A673 (cell line): ENCODE results near the gene SPPL2B.

ENCODE experiments used
- EZH2 ChIP-seq: fragments of 200-600 bp; sonication (generic); IDR thresholded peaks from 2 replicates; pipeline ENCODE4 v1.6.1; 2017; ENCODE audit warnings: borderline replicate concordance, low read depth, mild to moderate bottlenecking, mixed read lengths, antibody characterized with exemption, low read length; ENCODE audit not compliant: poor library complexity, severe bottlenecking
- TF ChIP-seq, protein P1 (sequence below): fragments of 300-800, 200-600 bp; sonication (generic); conservative IDR thresholded peaks from 2 replicates; pipeline ENCODE4 v1.5.1; 2017; ENCODE audit warnings: low read depth, mild to moderate bottlenecking, antibody characterized with exemption, low read length, moderate library complexity, mixed read lengths

DNA sequence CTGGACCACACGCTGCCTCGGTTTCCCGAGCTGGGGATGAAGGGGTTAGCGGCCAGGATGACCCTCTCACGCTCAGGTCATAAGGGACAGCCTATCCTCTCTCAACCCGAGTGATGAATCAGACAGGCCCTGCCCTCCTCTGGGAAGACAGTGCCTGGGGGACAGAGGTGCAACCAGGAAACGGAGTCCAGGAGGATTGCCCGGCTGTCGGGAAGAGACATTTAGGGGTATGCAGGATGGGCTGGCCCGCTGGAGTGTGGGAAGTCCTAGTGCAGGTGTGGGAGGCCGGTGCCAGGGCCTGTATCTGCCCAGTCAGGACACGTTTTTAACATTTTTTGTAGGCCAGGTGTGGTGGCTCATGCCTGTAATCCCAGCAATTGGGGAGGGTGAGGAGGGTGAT is 8.4 kb upstream of the SPPL2B start:
- TF ChIP-seq, protein P1, sequence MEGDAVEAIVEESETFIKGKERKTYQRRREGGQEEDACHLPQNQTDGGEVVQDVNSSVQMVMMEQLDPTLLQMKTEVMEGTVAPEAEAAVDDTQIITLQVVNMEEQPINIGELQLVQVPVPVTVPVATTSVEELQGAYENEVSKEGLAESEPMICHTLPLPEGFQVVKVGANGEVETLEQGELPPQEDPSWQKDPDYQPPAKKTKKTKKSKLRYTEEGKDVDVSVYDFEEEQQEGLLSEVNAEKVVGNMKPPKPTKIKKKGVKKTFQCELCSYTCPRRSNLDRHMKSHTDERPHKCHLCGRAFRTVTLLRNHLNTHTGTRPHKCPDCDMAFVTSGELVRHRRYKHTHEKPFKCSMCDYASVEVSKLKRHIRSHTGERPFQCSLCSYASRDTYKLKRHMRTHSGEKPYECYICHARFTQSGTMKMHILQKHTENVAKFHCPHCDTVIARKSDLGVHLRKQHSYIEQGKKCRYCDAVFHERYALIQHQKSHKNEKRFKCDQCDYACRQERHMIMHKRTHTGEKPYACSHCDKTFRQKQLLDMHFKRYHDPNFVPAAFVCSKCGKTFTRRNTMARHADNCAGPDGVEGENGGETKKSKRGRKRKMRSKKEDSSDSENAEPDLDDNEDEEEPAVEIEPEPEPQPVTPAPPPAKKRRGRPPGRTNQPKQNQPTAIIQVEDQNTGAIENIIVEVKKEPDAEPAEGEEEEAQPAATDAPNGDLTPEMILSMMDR, result no peak
- no peak for TF ChIP-seq EZH2
